ENCODE data around the gene NEK6.

- TF ChIP-seq, protein P1, sequence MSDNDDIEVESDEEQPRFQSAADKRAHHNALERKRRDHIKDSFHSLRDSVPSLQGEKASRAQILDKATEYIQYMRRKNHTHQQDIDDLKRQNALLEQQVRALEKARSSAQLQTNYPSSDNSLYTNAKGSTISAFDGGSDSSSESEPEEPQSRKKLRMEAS (IDR thresholded peaks at IDR 0.05), result no peak
- no peak for TF ChIP-seq CBX2 (IDR thresholded peaks at IDR 0.05; ENCODE audit: borderline replicate concordance, low read depth)
These were observed 85.2 kb downstream of the NEK6 start for GRCh38 chr9:124342776-124343485.
